WTC11 (cell line): ENCODE results near the gene RHCG. TPM values are rescaled to one million over a fixed set of nuclear protein-coding genes. Genes with fewer than 3 reads are reported as not detected.
A peak's percentile ranks its signal among the peaks of the same experiment; 100 is the strongest.

Experiments
- ATAC-seq: fragments of 200-7000 bp; cut with Tn5 transposase; 2 replicates; pipeline ENCODE4 v1.10.0; 2021; ENCODE audit warnings: mild to moderate bottlenecking, moderate library complexity
- CTCF ChIA-PET: fragments of 300-600 bp; sonication (Branson Sonifier 250); formaldehyde crosslinking; loops from one replicate; lab custom pipeline; 2021; ENCODE audit warnings: antibody characterized with exemption; lab: Charles Lee
- POLR2A ChIA-PET: fragments of 350-600 bp; sonication (Branson Sonifier 250); formaldehyde crosslinking; loops from one replicate; lab custom pipeline; 2021; ENCODE audit warnings: antibody characterized with exemption; lab: Charles Lee
- DNase-seq: peaks from one replicate; pipeline ENCODE4 v3.0.0; 2021; ENCODE audit warnings: low spot score
- H3K27ac Mint-ChIP-seq: 2 replicates; pipeline ENCODE4 v1.8.0; 2021; ENCODE audit warnings: mixed read lengths
- H3K27me3 Mint-ChIP-seq: 2 replicates; pipeline ENCODE4 v1.8.0; 2021; ENCODE audit warnings: low read depth, mild to moderate bottlenecking, moderate library complexity, mixed read lengths
- H3K36me3 Mint-ChIP-seq: 2 replicates; pipeline ENCODE4 v1.8.0; 2021; ENCODE audit warnings: mixed read lengths
- H3K4me1 Mint-ChIP-seq: 2 replicates; pipeline ENCODE4 v1.8.0; 2022; ENCODE audit warnings: mixed read lengths
- H3K4me3 Mint-ChIP-seq: 2 replicates; pipeline ENCODE4 v1.8.0; 2021; ENCODE audit warnings: mild to moderate bottlenecking, moderate library complexity, mixed read lengths
- H3K9me3 Mint-ChIP-seq: 2 replicates; pipeline ENCODE4 v1.8.0; 2021; ENCODE audit warnings: mixed read lengths
- E2F1 ChIP-seq: sonication (generic); formaldehyde crosslinking; IDR thresholded peaks from 2 replicates; pipeline ENCODE4 v1.8.0; 2022; ENCODE audit warnings: mild to moderate bottlenecking, missing genetic modification reagents
- ELF4 ChIP-seq: sonication (generic); formaldehyde crosslinking; IDR thresholded peaks from 2 replicates; pipeline ENCODE4 v1.8.1; 2022; ENCODE audit warnings: low read depth, mild to moderate bottlenecking, moderate library complexity, missing genetic modification reagents
- FOXP4 ChIP-seq: sonication (generic); formaldehyde crosslinking; IDR thresholded peaks from 2 replicates; pipeline ENCODE4 v1.8.0; 2022; ENCODE audit warnings: mild to moderate bottlenecking, missing genetic modification reagents
- GTF2I ChIP-seq: fragments of 250-450 bp; sonication (Bioruptor Pico); conservative IDR thresholded peaks from 2 replicates; pipeline ENCODE4 v1.4.0; 2021; ENCODE audit warnings: mild to moderate bottlenecking
- HMGA2 ChIP-seq: fragments of 250-450 bp; sonication (Bioruptor Pico); IDR thresholded peaks from 2 replicates; pipeline ENCODE4 v1.4.0; 2021; ENCODE audit warnings: mild to moderate bottlenecking, moderate library complexity
- KAT7 ChIP-seq: sonication (generic); formaldehyde crosslinking; IDR thresholded peaks from 2 replicates; pipeline ENCODE4 v1.8.1; 2023; ENCODE audit warnings: missing genetic modification reagents, mild to moderate bottlenecking, borderline replicate concordance
- NR1H2 ChIP-seq: sonication (generic); formaldehyde crosslinking; IDR thresholded peaks from 2 replicates; pipeline ENCODE4 v1.9.0; 2021; ENCODE audit warnings: mild to moderate bottlenecking, moderate library complexity, missing genetic modification reagents
- PRRX2 ChIP-seq: fragments of 250-450 bp; sonication (Bioruptor Pico); IDR thresholded peaks from 2 replicates; pipeline ENCODE4 v1.8.0; 2021; ENCODE audit warnings: mild to moderate bottlenecking
- RELA ChIP-seq: sonication (generic); formaldehyde crosslinking; IDR thresholded peaks from 2 replicates; pipeline ENCODE4 v1.8.1; 2022; ENCODE audit warnings: missing genetic modification reagents, mild to moderate bottlenecking, borderline replicate concordance
- SMAD4 ChIP-seq: sonication (generic); formaldehyde crosslinking; IDR thresholded peaks from 2 replicates; pipeline ENCODE4 v1.8.0; 2022; ENCODE audit warnings: mild to moderate bottlenecking, missing genetic modification reagents
- TEAD1 ChIP-seq: sonication (generic); formaldehyde crosslinking; IDR thresholded peaks from 2 replicates; pipeline ENCODE4 v1.8.0; 2022; ENCODE audit warnings: mild to moderate bottlenecking, missing genetic modification reagents
- USF1 ChIP-seq: sonication (generic); formaldehyde crosslinking; IDR thresholded peaks from 2 replicates; pipeline ENCODE4 v1.8.0; 2022; ENCODE audit warnings: mild to moderate bottlenecking, missing genetic modification reagents
- USF2 ChIP-seq: sonication (generic); formaldehyde crosslinking; IDR thresholded peaks from 2 replicates; pipeline ENCODE4 v1.8.1; 2023; ENCODE audit warnings: mild to moderate bottlenecking, missing genetic modification reagents, moderate library complexity
- ZMAT4 ChIP-seq: fragments of 250-450 bp; sonication (Bioruptor Pico); IDR thresholded peaks from 2 replicates; pipeline ENCODE4 v1.9.0; 2021; ENCODE audit warnings: mild to moderate bottlenecking
- ZNF121 ChIP-seq: sonication (generic); formaldehyde crosslinking; IDR thresholded peaks from 2 replicates; pipeline ENCODE4 v1.8.0; 2023; ENCODE audit warnings: missing genetic modification reagents
- ZNF423 ChIP-seq: fragments of 250-450 bp; sonication (Bioruptor Pico); IDR thresholded peaks from 2 replicates; pipeline ENCODE4 v2.1.2; 2022; ENCODE audit warnings: mild to moderate bottlenecking, moderate library complexity
- ZNF671 ChIP-seq: fragments of 250-450 bp; sonication (Bioruptor Pico); IDR thresholded peaks from 2 replicates; pipeline ENCODE4 v1.8.0; 2021; ENCODE audit warnings: mild to moderate bottlenecking
- ZSCAN18 ChIP-seq: fragments of 250-450 bp; sonication (Bioruptor Pico); IDR thresholded peaks from 2 replicates; pipeline ENCODE4 v2.1.2; 2022; ENCODE audit warnings: mild to moderate bottlenecking, moderate library complexity
- total RNA-seq: library from RNA; stranded (reverse); gene quantifications from 3 replicates; pipeline ENCODE4 v1.2.3, GENCODE V29; 2021

The RHCG gene
- total RNA-seq, 1 experiment from 2014 or later = 0.31 TPM

- TF ChIP-seq ZMAT4 = no peak
- no peak for TF ChIP-seq NR1H2
- TF ChIP-seq ZNF423 (CRISPR knock-in tag) = no peak
- TF ChIP-seq SMAD4 (CRISPR knock-in tag) = no peak
- no peak for TF ChIP-seq FOXP4 (CRISPR knock-in tag)
- no peak for TF ChIP-seq E2F1 (CRISPR knock-in tag)
- no peak for TF ChIP-seq ZSCAN18 (CRISPR knock-in tag)
- no peak for TF ChIP-seq TEAD1 (CRISPR knock-in tag)
- no peak for TF ChIP-seq HMGA2 (CRISPR knock-in tag)
- no peak for TF ChIP-seq RELA (CRISPR knock-in tag)
Measured at GRCh38 chr15:89429023-89429422, 67.4 kb downstream of the RHCG start (continued).

- no peak overlapping the region for H3K4me3 Mint-ChIP-seq
- no peak overlapping the region for H3K27ac Mint-ChIP-seq
- TF ChIP-seq PRRX2 (no peak), KAT7 (CRISPR knock-in tag) (no peak), GTF2I (no peak), ZNF671 (CRISPR knock-in tag) (no peak), ELF4 (CRISPR knock-in tag) (no peak)
- ChIA-PET POLR2A (no interaction called here), CTCF (interaction anchor here (1.3 to 3.9 kb wide), 3 partner anchors 11 to 70 kb away, joined by 6 to 133 read pairs (median 65); no protein-coding TSS in a partner anchor)
- ATAC-seq = no peak
- peaks cover 32% of the 10 kb centered on the region for H3K27me3 Mint-ChIP-seq
- no peaks in the 10 kb centered on the region for H3K36me3 Mint-ChIP-seq
- H3K9me3 Mint-ChIP-seq = no peaks in the 10 kb centered on the region
- H3K4me1 Mint-ChIP-seq = peaks cover 19% of the 10 kb centered on the region
- no peak for DNase-seq
Measured at GRCh38 chr15:89428246-89428645, 68.1 kb downstream of the RHCG start.

- peaks cover 19% of the 10 kb centered on the region for H3K4me1 Mint-ChIP-seq
- ATAC-seq = no peak
- TF ChIP-seq USF2 (peak; percentile 78), ZNF121 (CRISPR knock-in tag) (no peak), USF1 (CRISPR knock-in tag) (0 out of 2 replicates have a peak, but pooled peaks have one; percentile 58)
- H3K9me3 Mint-ChIP-seq = no peaks in the 10 kb centered on the region
- ChIA-PET CTCF (interaction anchor here (0.7 to 1.4 kb wide), 2 partner anchors 16 to 23 kb away, joined by 3 to 4 read pairs; no protein-coding TSS in a partner anchor), POLR2A (no interaction called here)
- DNase-seq = no peak
- H3K27me3 Mint-ChIP-seq = peaks cover 47% of the 10 kb centered on the region
- no peaks in the 10 kb centered on the region for H3K36me3 Mint-ChIP-seq
- H3K4me3 Mint-ChIP-seq = no peak overlapping the region
- no peak overlapping the region for H3K27ac Mint-ChIP-seq
Measured at GRCh38 chr15:89426500-89426899, 69.9 kb downstream of the RHCG start.
